Measurements from ENCODE around the gene UGT1A9. TPM values are rescaled to one million over a fixed set of nuclear protein-coding genes. Genes with fewer than 3 reads are reported as not detected.

Gene UGT1A9
- total RNA-seq, 1 experiment from 2014 or later: not detected

DNA sequence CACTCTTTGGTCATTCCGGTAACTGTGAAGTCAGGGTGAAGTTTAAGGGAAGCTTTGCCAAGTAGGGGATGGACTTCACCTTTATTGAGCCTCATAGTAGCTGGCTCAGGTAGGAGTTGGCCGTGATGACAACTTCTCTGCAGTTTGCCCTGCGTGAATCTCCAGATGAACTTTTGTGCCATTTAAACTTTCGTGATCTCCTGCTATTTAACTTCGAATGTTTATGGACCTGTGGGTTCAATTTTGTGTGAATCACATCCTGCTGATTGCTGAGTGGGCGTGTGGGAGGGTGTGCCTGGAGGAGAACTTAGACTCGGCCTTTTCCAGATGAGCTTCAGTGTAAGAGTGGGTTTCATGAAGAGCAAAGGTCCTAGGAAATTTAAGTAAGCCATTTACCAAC is 92.6 kb downstream of the UGT1A9 start:
- Histone ChIP-seq H3K4me1 (replicated peaks; ENCODE audit: insufficient read depth) (peaks cover 11% of the 10 kb centered on the region; the same call in 1 of the 2 replicates), H3F3A (ENCODE audit: insufficient read depth, low read depth) (peaks cover 76% of the 10 kb centered on the region), H3K4me3 (no peak overlapping the region), H3K27me3 (ENCODE audit: insufficient read depth, low read depth) (no peaks in the 10 kb centered on the region), H3K27ac (no peak overlapping the region), H3K79me2 (ENCODE audit: low read depth) (peaks cover 72% of the 10 kb centered on the region), H3K9me3 (ENCODE audit: insufficient read depth, low read depth) (no peaks in the 10 kb centered on the region), H3K9me2 (ENCODE audit: insufficient read depth) (no peaks in the 10 kb centered on the region), H3K4me2 (no peak overlapping the region), H2AFZ (no peak overlapping the region), H3K36me3 (ENCODE audit: low read depth) (peaks cover 62% of the 10 kb centered on the region), H4K20me1 (ENCODE audit: insufficient read depth) (peaks cover 80% of the 10 kb centered on the region)
- BruUV-seq (replicated peaks): no TSS peak
- intact Hi-C loops (cut with micrococcal nuclease; ENCODE audit: unreplicated experiment): no loop called here
- DNase-seq: no peak
- ChIA-PET CTCF (no interaction called here), POLR2A (ENCODE audit: unreplicated experiment) (no interaction called here)
- TF ChIP-seq EZH2 (IDR thresholded peaks at IDR 0.05; ENCODE audit: low read depth): no peak
- TF ChIP-seq, protein P1, sequence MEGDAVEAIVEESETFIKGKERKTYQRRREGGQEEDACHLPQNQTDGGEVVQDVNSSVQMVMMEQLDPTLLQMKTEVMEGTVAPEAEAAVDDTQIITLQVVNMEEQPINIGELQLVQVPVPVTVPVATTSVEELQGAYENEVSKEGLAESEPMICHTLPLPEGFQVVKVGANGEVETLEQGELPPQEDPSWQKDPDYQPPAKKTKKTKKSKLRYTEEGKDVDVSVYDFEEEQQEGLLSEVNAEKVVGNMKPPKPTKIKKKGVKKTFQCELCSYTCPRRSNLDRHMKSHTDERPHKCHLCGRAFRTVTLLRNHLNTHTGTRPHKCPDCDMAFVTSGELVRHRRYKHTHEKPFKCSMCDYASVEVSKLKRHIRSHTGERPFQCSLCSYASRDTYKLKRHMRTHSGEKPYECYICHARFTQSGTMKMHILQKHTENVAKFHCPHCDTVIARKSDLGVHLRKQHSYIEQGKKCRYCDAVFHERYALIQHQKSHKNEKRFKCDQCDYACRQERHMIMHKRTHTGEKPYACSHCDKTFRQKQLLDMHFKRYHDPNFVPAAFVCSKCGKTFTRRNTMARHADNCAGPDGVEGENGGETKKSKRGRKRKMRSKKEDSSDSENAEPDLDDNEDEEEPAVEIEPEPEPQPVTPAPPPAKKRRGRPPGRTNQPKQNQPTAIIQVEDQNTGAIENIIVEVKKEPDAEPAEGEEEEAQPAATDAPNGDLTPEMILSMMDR (conservative IDR thresholded peaks at IDR 0.05): no peak

DNA sequence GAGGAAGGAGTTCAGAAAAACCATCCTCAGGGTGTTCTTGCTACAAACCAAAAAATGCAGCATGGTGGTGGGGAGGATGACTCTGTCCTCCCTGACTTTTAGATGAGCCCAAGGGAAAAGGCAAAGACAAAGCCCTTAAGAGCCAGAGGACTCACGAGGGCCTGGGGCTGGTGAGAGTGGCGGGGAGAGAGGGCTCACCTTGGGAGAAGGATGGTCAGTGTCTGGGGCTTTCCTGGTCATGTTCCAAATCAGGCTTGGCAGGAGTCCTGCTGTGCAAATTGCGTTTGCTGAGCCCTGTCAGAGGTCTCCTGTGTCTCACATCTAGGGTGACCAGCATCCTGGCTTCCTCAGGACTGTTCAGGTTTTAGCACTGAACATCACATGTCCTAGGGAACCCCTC is 93.1 kb downstream of the UGT1A9 start:
- intact Hi-C loops (cut with micrococcal nuclease; ENCODE audit: unreplicated experiment): no loop called here
- H2AFZ ChIP-seq: no peak overlapping the region

DNA sequence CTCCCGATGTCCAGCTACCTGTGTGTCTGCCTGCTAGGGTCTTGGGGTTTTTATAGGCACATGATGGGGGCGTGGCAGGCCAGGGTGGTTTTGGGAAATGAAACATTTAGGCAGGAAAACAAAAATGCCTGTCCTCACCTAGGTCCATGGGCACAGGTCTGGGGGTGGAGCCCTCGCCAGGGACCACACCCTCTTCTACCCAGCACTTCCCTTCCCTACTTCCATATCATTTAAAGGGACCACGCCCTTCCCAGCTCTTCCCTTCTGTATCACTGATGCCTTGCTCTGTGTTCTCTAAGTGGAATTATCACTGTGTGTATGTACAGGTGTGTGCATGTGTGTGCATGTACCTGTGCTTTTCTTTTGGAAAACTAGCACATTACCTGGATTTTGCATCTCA is 94.7 kb downstream of the UGT1A9 start:
- ChIA-PET CTCF (no interaction called here), POLR2A (ENCODE audit: unreplicated experiment) (no interaction called here)
- no peak overlapping the region for H3K4me3 ChIP-seq
- peaks cover 80% of the 10 kb centered on the region for H3F3A ChIP-seq (ENCODE audit: insufficient read depth, low read depth)
- DNase-seq: no peak
- H3K9me2 ChIP-seq (ENCODE audit: insufficient read depth): no peaks in the 10 kb centered on the region
- no peaks in the 10 kb centered on the region for H3K27me3 ChIP-seq (ENCODE audit: insufficient read depth, low read depth)
- H3K27ac ChIP-seq: no peak overlapping the region
- peaks cover 66% of the 10 kb centered on the region for H4K20me1 ChIP-seq (ENCODE audit: insufficient read depth)
- intact Hi-C loops (cut with micrococcal nuclease; ENCODE audit: unreplicated experiment): no loop called here
- peaks cover 11% of the 10 kb centered on the region; the same call in 1 of the 2 replicates for H3K4me1 ChIP-seq (replicated peaks; ENCODE audit: insufficient read depth)
- H3K36me3 ChIP-seq (ENCODE audit: low read depth): peaks cover 75% of the 10 kb centered on the region
- TF ChIP-seq, protein P1 (conservative IDR thresholded peaks at IDR 0.05): no peak
- no peak for TF ChIP-seq EZH2 (IDR thresholded peaks at IDR 0.05; ENCODE audit: low read depth)
- BruUV-seq (replicated peaks): no TSS peak
- peaks cover 53% of the 10 kb centered on the region for H3K79me2 ChIP-seq (ENCODE audit: low read depth)
- no peak overlapping the region for H2AFZ ChIP-seq
- H3K9me3 ChIP-seq (ENCODE audit: insufficient read depth, low read depth): no peaks in the 10 kb centered on the region
- no peak overlapping the region for H3K4me2 ChIP-seq

More for the DNA sequence above, 93.1 kb downstream of the UGT1A9 start:
- BruUV-seq (replicated peaks): no TSS peak
- POLR2A ChIA-PET (ENCODE audit: unreplicated experiment): no interaction called here
- H4K20me1 ChIP-seq (ENCODE audit: insufficient read depth): peaks cover 77% of the 10 kb centered on the region
- peaks cover 11% of the 10 kb centered on the region; the same call in 1 of the 2 replicates for H3K4me1 ChIP-seq (replicated peaks; ENCODE audit: insufficient read depth)
- H3K4me2 ChIP-seq: no peak overlapping the region
- no peak for DNase-seq
- H3K36me3 ChIP-seq (ENCODE audit: low read depth): peaks cover 67% of the 10 kb centered on the region
- no peaks in the 10 kb centered on the region for H3K27me3 ChIP-seq (ENCODE audit: insufficient read depth, low read depth)
- no peak for TF ChIP-seq EZH2 (IDR thresholded peaks at IDR 0.05; ENCODE audit: low read depth)
- TF ChIP-seq, protein P1 (conservative IDR thresholded peaks at IDR 0.05): no peak
- H3K4me3 ChIP-seq: no peak overlapping the region
- no peak overlapping the region for H3K27ac ChIP-seq
- peaks cover 78% of the 10 kb centered on the region for H3F3A ChIP-seq (ENCODE audit: insufficient read depth, low read depth)
- H3K9me3 ChIP-seq (ENCODE audit: insufficient read depth, low read depth): no peaks in the 10 kb centered on the region
- H3K79me2 ChIP-seq (ENCODE audit: low read depth): peaks cover 69% of the 10 kb centered on the region
- H3K9me2 ChIP-seq (ENCODE audit: insufficient read depth): no peaks in the 10 kb centered on the region
- CTCF ChIA-PET: no interaction called here

All from PC-9 (cell line).